ENCODE data around the gene IGSF9B. TPM values are rescaled to one million over a fixed set of nuclear protein-coding genes. Genes with fewer than 3 reads are reported as not detected.

Gene IGSF9B
- total RNA-seq, 1 donor from 2014 or later: 1.3 TPM

- H3K4me3 ChIP-seq: no peak overlapping the region
- no peak overlapping the region for H3K27ac ChIP-seq
- Mint-ChIP-seq H3K4me1 (peaks cover 46% of the 10 kb centered on the region), H3K27me3 (ENCODE audit: insufficient read depth, low read depth) (peaks cover 5% of the 10 kb centered on the region), H3K4me3 (no peak overlapping the region), H3K36me3 (peaks cover 5% of the 10 kb centered on the region), H3K9me3 (peaks cover 4% of the 10 kb centered on the region), H3K27ac (no peak overlapping the region)
- H3K4me1 ChIP-seq: peaks cover 43% of the 10 kb centered on the region
- H3K9ac ChIP-seq: no peak overlapping the region
- no peaks in the 10 kb centered on the region for H3K36me3 ChIP-seq
- no peak for DNase-seq (ENCODE audit: low spot score)
- no peaks in the 10 kb centered on the region for H3K27me3 ChIP-seq
- peak overlapping the region; percentile 52 for H3K4me2 ChIP-seq
- peaks cover 70% of the 10 kb centered on the region for H4K20me1 ChIP-seq (ENCODE audit: low read depth)
- H3K79me2 ChIP-seq (ENCODE audit: low read depth): peaks cover 10% of the 10 kb centered on the region
- no peak overlapping the region for H2AFZ ChIP-seq (replicated peaks)
- TF ChIP-seq EZH2phosphoT487 (IDR thresholded peaks at IDR 0.05): no peak
- no peak for TF ChIP-seq EZH2 (IDR thresholded peaks at IDR 0.05)
- no peak for TF ChIP-seq CTCF (IDR thresholded peaks at IDR 0.05)
- H3K9me3 ChIP-seq (ENCODE audit: low read depth): no peaks in the 10 kb centered on the region
- H3F3A ChIP-seq (ENCODE audit: low read depth): peaks cover 15% of the 10 kb centered on the region
Measured at GRCh38 chr11:133945087-133945974, 11.4 kb downstream of the IGSF9B start.

- Histone ChIP-seq H3K4me3 (no peak overlapping the region), H3K9ac (no peak overlapping the region), H3K79me2 (ENCODE audit: low read depth) (no peaks in the 10 kb centered on the region), H4K20me1 (ENCODE audit: low read depth) (peaks cover 61% of the 10 kb centered on the region), H3K27me3 (no peaks in the 10 kb centered on the region), H3K36me3 (no peaks in the 10 kb centered on the region), H3K9me3 (ENCODE audit: low read depth) (no peaks in the 10 kb centered on the region), H3K4me1 (peaks cover 37% of the 10 kb centered on the region), H3K4me2 (no peak overlapping the region), H3F3A (ENCODE audit: low read depth) (peaks cover 15% of the 10 kb centered on the region), H3K27ac (no peak overlapping the region), H2AFZ (replicated peaks) (no peak overlapping the region)
- H3K4me1 Mint-ChIP-seq: peaks cover 43% of the 10 kb centered on the region
- H3K9me3 Mint-ChIP-seq: peaks cover 12% of the 10 kb centered on the region
- DNase-seq (ENCODE audit: low spot score): no peak
- peaks cover 7% of the 10 kb centered on the region for H3K27me3 Mint-ChIP-seq (ENCODE audit: insufficient read depth, low read depth)
- TF ChIP-seq EZH2phosphoT487 (IDR thresholded peaks at IDR 0.05) (no peak), CTCF (IDR thresholded peaks at IDR 0.05) (no peak), EZH2 (IDR thresholded peaks at IDR 0.05) (no peak)
- H3K4me3 Mint-ChIP-seq: no peak overlapping the region
- H3K36me3 Mint-ChIP-seq: peaks cover 9% of the 10 kb centered on the region
- H3K27ac Mint-ChIP-seq: no peak overlapping the region
Measured at GRCh38 chr11:133943950-133944698, 12.6 kb downstream of the IGSF9B start.

GRCh38 chr11:133942577-133942976, 14.2 kb downstream of the IGSF9B start:
- Histone ChIP-seq H3K4me3 (no peak overlapping the region), H3K27me3 (no peaks in the 10 kb centered on the region), H3K4me2 (no peak overlapping the region), H3K79me2 (ENCODE audit: low read depth) (no peaks in the 10 kb centered on the region), H3K9me3 (ENCODE audit: low read depth) (no peaks in the 10 kb centered on the region), H3K9ac (no peak overlapping the region), H3F3A (ENCODE audit: low read depth) (peaks cover 8% of the 10 kb centered on the region), H3K27ac (no peak overlapping the region), H3K36me3 (no peaks in the 10 kb centered on the region), H4K20me1 (ENCODE audit: low read depth) (peaks cover 45% of the 10 kb centered on the region), H2AFZ (replicated peaks) (no peak overlapping the region), H3K4me1 (peaks cover 21% of the 10 kb centered on the region)
- Mint-ChIP-seq H3K27ac (no peak overlapping the region), H3K36me3 (peaks cover 9% of the 10 kb centered on the region), H3K4me1 (peaks cover 29% of the 10 kb centered on the region), H3K27me3 (ENCODE audit: insufficient read depth, low read depth) (peaks cover 6% of the 10 kb centered on the region), H3K4me3 (no peak overlapping the region), H3K9me3 (peaks cover 12% of the 10 kb centered on the region)
- no peak for DNase-seq (ENCODE audit: low spot score)
- no peak for TF ChIP-seq CTCF (IDR thresholded peaks at IDR 0.05)
- no peak for TF ChIP-seq EZH2 (IDR thresholded peaks at IDR 0.05)
- no peak for TF ChIP-seq EZH2phosphoT487 (IDR thresholded peaks at IDR 0.05)

Data from neural progenitor cell (in vitro differentiated cells).